Sigmoid colon (tissue), 7 donors: ENCODE results near the gene GEMIN4. TPM values are rescaled to one million over a fixed set of nuclear protein-coding genes. Genes with fewer than 3 reads are reported as not detected.

Experiments
- DNase-seq: peaks from one replicate; pipeline ENCODE4 v3.0.0-alpha.2; 2019
- H3K27ac ChIP-seq, 4 donors: fragments of 200-600 bp; sonication (generic); one replicate each; pipeline ENCODE4 v1.5.1; 2016 to 2019; ENCODE audit warnings: mild to moderate bottlenecking in 1 of 4
- H3K27me3 ChIP-seq, 3 donors: fragments of 200-600 bp; sonication (generic); one replicate each; pipeline ENCODE4 v1.5.1; 2019; ENCODE audit warnings: mild to moderate bottlenecking in 1 of 3
- H3K36me3 ChIP-seq, 4 donors: fragments of 200-600 bp; sonication (generic); one replicate each; pipeline ENCODE4 v1.5.1; 2016 to 2019
- H3K4me1 ChIP-seq, 4 donors: fragments of 200-600 bp; sonication (generic); one replicate each; pipeline ENCODE4 v1.5.1; 2017 to 2019
- H3K4me3 ChIP-seq, 4 donors: fragments of 200-600 bp; sonication (generic); one replicate each; pipeline ENCODE4 v1.5.1; 2017 to 2019; ENCODE audit warnings: mild to moderate bottlenecking in 2 of 4, moderate library complexity in 1 of 4
- H3K9me3 ChIP-seq, 4 donors: fragments of 200-600 bp in 3 of 4; sonication (generic) in 3 of 4; one replicate each; pipeline versions ENCODE4 v1.5.1 to v1.6.1; 2013 to 2019
- EP300 ChIP-seq, 4 donors: sonication (generic); formaldehyde crosslinking; IDR thresholded peaks; one replicate each; pipeline ENCODE4 v1.6.1; 2017; ENCODE audit warnings: antibody characterized with exemption in 4 of 4
- POLR2A ChIP-seq, 2 donors: fragments of 450-650 bp; IDR thresholded peaks; one replicate each; pipeline ENCODE4 v1.6.1; 2016; ENCODE audit warnings: antibody characterized with exemption in 2 of 2, mild to moderate bottlenecking in 2 of 2, moderate library complexity in 2 of 2
- POLR2AphosphoS5 ChIP-seq, 4 donors: sonication (generic); formaldehyde crosslinking; IDR thresholded peaks; one replicate each; pipeline ENCODE4 v1.6.1; 2017; ENCODE audit warnings: antibody characterized with exemption in 4 of 4
- WGBS, 2 donors: extraction: QIAGEN DNeasy Blood & Tissue Kit; methylation state at CpG; one replicate each; pipeline ENCODE4 v1.1.7; 2013; 5-methylcytosine and 5-hydroxymethylcytosine counted together
- intact Hi-C: fragments of 100-400 bp; cut with DNase I; formaldehyde crosslinking; loops from one replicate; pipeline ENCODE4 v1.15.1; 2023
- polyA plus RNA-seq, 3 donors: library from polyadenylated mRNA; stranded (reverse); fragments of 200-250 nt; gene quantifications; one replicate each; pipeline ENCODE4 v1.2.3, GENCODE V29; 2013
- total RNA-seq, 4 donors: library from RNA; depleted of rRNA; stranded (reverse); fragments of >200 nt; gene quantifications; one replicate each; pipeline ENCODE4 v1.1.0, GENCODE V29; 2016
- TF ChIP-seq, protein P1 (sequence below), 4 experiments: fragments of 450-650 bp in 3 of 4; fragments of 200-600 bp in 1 of 4; IDR thresholded peaks; one replicate each; pipeline ENCODE4 v1.5.1; 2016 to 2019; ENCODE audit warnings: antibody characterized with exemption in 4 of 4, mild to moderate bottlenecking in 3 of 4, moderate library complexity in 2 of 4
- donor health status: healthy with polysubstance abuse.
- donor health status: Bipolar disorder and iron deficiency.
- donor health status: healthy.

GEMIN4 gene
- total RNA-seq (10 to 100 TPM; 11.4 to 19.4 (median 15.7) TPM), polyA plus RNA-seq (10 to 100 TPM in 1 of 3 donors, 1 to 10 TPM in 2; 3.0 to 14.8 (median 4.9) TPM)

DNA sequence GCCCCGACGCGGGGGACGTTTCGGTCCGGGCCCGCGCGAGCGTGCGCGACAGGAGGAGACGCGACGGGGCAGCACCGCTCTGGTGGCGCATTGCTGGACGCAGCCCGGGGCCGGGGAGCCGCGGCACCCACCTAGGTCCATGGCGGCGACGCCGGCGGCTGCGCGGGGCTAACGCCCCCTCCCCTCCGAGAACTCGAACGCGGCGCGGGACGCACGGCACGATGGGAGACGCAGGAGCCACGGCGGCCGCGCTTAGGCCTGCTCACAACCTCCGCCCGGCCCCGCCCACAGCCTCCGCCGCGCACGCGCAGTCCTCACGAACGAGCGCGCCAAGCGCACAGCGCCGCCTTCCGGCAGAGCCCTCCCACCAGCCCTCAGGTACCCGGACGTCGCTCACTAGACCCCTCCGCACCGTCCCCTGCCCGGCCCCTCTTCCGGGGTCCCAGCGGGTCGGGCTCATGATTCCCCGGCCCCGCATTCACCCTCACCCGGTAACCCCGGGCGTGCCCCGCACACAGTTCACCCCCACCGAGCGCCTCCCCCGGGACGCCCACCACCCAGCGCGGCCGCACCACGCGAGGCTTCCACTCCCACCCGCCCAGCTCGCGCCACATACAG, at the start of gene GEMIN4:
Gene GEMIN4 (minus strand): TSS at position 263 of the 618 bp plus-strand sequence. CDS start 122 bp downstream, at position 141.
- WGBS, 2 donors, result 0% methylated on average over 87 of the region's 87 CpGs
- peaks cover 0 to 13% (median 6%) of the 10 kb centered on the region in 4 donors for H3K36me3 ChIP-seq
- H3K9me3 ChIP-seq, result no peaks in the 10 kb centered on the region
- TF ChIP-seq POLR2A (IDR thresholded peaks at IDR 0.05) (peak in 1 of 2 donors; percentile 43), EP300 (IDR thresholded peaks at IDR 0.05) (no peak), POLR2AphosphoS5 (IDR thresholded peaks at IDR 0.05) (peak; percentile 78 to 91 (median 84))
- TF ChIP-seq, protein P1, sequence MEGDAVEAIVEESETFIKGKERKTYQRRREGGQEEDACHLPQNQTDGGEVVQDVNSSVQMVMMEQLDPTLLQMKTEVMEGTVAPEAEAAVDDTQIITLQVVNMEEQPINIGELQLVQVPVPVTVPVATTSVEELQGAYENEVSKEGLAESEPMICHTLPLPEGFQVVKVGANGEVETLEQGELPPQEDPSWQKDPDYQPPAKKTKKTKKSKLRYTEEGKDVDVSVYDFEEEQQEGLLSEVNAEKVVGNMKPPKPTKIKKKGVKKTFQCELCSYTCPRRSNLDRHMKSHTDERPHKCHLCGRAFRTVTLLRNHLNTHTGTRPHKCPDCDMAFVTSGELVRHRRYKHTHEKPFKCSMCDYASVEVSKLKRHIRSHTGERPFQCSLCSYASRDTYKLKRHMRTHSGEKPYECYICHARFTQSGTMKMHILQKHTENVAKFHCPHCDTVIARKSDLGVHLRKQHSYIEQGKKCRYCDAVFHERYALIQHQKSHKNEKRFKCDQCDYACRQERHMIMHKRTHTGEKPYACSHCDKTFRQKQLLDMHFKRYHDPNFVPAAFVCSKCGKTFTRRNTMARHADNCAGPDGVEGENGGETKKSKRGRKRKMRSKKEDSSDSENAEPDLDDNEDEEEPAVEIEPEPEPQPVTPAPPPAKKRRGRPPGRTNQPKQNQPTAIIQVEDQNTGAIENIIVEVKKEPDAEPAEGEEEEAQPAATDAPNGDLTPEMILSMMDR (IDR thresholded peaks at IDR 0.05), result peak; percentile 88 to 97 (median 94)
- H3K4me1 ChIP-seq, result peaks cover 0 to 26% (median 19%) of the 10 kb centered on the region in 4 donors
- peak within 1 kb of the TSS; percentile 64 to 95 (median 76) for H3K4me3 ChIP-seq
- no peaks in the 10 kb centered on the region for H3K27me3 ChIP-seq
- intact Hi-C loops, result loop anchor here (5.0 kb wide), 1 partner anchor 35 kb away; no protein-coding TSS in a partner anchor
- peak within 1 kb of the TSS; percentile 84 to 91 (median 87) for H3K27ac ChIP-seq
- peak; percentile 94 for DNase-seq

DNA sequence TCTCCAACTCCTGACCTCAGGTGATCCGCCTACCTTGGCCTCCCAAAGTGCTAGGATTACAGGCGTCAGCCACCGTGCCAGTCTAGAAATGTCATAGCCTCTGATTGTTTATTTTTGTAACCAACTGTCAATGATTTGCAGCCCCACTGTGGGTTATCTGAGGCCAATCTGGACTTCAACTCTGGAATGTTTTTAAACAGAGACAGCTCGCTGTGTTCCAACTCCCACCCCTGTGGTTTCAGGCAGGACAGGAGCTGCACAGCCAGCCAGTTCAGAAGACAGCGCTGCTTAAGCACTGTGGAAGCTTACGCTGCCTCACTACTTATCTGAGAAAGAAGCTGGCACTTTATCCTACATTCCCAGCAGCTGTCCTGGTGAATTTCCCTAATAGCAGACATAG, 49.6 kb upstream of the GEMIN4 start:
- intact Hi-C loops, result no loop called here
- Histone ChIP-seq H3K27me3 (no peaks in the 10 kb centered on the region), H3K27ac (no peak overlapping the region), H3K36me3 (peaks cover 22 to 62% (median 24%) of the 10 kb centered on the region in 4 donors), H3K9me3 (no peaks in the 10 kb centered on the region), H3K4me1 (no peaks in the 10 kb centered on the region), H3K4me3 (no peak overlapping the region)
- DNase-seq, result no peak
- 50 to 75% methylated on average over 6 of the region's 6 CpGs for WGBS, 2 donors
- TF ChIP-seq EP300 (IDR thresholded peaks at IDR 0.05), result no peak
- TF ChIP-seq, protein P1 (IDR thresholded peaks at IDR 0.05), result no peak
- TF ChIP-seq POLR2A (IDR thresholded peaks at IDR 0.05), result no peak
- no peak for TF ChIP-seq POLR2AphosphoS5 (IDR thresholded peaks at IDR 0.05)

DNA sequence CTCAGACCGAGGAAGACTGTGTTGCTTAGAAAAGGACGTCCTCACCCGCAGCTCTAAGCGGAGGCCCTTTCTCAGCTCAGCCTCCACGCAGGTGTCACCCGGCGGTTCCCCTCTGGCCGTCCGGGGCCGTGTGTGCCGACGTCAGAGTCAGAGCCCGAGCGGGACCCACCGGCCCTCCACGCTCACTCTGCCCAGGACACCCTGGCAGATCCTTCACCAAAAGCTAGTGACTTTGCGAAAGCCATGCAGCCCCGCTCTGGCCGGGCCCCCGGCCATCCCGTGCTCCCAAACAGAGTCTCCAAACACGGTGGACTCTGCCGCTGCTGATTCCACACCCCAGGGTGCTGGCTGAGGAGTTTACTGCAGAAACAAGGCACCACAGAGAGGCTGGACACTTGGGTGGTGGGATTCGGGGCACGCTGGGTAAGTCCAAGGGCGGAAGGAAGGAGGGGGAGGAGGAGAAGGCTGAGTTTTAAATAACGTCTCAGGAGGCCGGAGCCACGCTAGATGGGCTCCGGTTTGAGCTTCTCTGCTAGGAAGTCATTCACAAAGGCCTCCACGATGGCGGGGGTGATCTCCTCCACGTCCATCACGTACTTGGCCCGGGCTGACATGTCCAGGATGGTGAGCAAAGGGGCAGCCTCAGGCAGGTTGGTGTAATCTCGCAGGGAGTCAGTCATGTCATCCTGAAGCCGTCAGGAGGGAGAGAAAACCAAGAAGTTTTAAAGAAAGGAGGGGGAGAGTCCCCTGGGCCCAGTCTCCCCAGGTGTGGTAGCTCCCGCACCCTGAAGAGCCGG, 48.6 kb upstream of the GEMIN4 start:
- TF ChIP-seq POLR2AphosphoS5 (IDR thresholded peaks at IDR 0.05) (no peak), EP300 (IDR thresholded peaks at IDR 0.05) (no peak), POLR2A (IDR thresholded peaks at IDR 0.05) (no peak)
- TF ChIP-seq, protein P1 (IDR thresholded peaks at IDR 0.05), result no peak
- H3K27ac ChIP-seq, result no peak overlapping the region
- peaks cover 0 to 1% (median under 1%) of the 10 kb centered on the region in 4 donors for H3K4me1 ChIP-seq
- intact Hi-C loops, result no loop called here
- DNase-seq, result no peak
- peaks cover 22 to 63% (median 24%) of the 10 kb centered on the region in 4 donors for H3K36me3 ChIP-seq
- no peak overlapping the region for H3K4me3 ChIP-seq
- no peaks in the 10 kb centered on the region for H3K9me3 ChIP-seq
- 89 to 90% methylated on average over 39 of the region's 39 CpGs for WGBS, 2 donors
- H3K27me3 ChIP-seq, result no peaks in the 10 kb centered on the region

DNA sequence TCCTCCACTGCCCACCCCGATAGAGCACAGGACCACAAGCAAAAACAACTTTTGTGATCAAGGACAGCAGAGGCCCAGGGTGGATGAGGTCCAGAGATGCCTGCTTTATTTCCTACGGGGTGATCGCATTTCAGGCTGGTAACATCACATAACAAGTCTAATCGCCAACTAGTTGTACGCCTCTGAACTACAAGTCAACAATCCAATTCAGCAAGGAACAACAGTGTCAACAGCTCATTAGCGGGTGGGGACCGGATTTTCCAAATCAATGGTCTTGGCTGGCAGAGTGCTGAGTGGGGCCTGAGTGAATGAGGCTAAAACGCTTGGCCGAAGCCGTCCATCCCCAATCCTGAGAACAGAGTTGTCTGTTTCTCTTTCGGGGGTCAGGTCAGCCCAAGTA, 47.2 kb upstream of the GEMIN4 start:
- 84 to 89% methylated on average over 11 of the region's 11 CpGs for WGBS, 2 donors
- TF ChIP-seq, protein P1 (IDR thresholded peaks at IDR 0.05), result no peak
- Histone ChIP-seq H3K9me3 (no peaks in the 10 kb centered on the region), H3K27me3 (no peaks in the 10 kb centered on the region), H3K4me3 (no peak overlapping the region), H3K36me3 (peaks cover 16 to 54% (median 23%) of the 10 kb centered on the region in 4 donors), H3K27ac (no peak overlapping the region), H3K4me1 (peaks cover 0 to 15% (median 13%) of the 10 kb centered on the region in 4 donors)
- no peak for DNase-seq
- intact Hi-C loops, result loop anchor here (5.0 to 10.0 kb wide), 2 partner anchors 48 to 256 kb away; no protein-coding TSS in a partner anchor
